WI38 (cell line): ENCODE measurements around the gene IBTK.
"Not testable (repeated sequence)": the region's sequence is repeated elsewhere in the genome, so short reads cannot be mapped to it uniquely, and the experiment has no call there.

Experiments
- H3K4me3 ChIP-seq: 2 replicates; pipeline ENCODE4 v1.5.1; 2011; ENCODE audit warnings: low read depth, mild to moderate bottlenecking, control low read depth, low read length
- CTCF ChIP-seq: IDR thresholded peaks from 2 replicates; pipeline ENCODE4 v1.5.1; 2012; ENCODE audit warnings: low read depth, mild to moderate bottlenecking, control low read depth, low read length

IBTK gene

GRCh38 chr6:82211326-82211725 lies 36.2 kb downstream of the IBTK start:
- TF ChIP-seq CTCF: no peak
- no peak overlapping the region for H3K4me3 ChIP-seq

DNA sequence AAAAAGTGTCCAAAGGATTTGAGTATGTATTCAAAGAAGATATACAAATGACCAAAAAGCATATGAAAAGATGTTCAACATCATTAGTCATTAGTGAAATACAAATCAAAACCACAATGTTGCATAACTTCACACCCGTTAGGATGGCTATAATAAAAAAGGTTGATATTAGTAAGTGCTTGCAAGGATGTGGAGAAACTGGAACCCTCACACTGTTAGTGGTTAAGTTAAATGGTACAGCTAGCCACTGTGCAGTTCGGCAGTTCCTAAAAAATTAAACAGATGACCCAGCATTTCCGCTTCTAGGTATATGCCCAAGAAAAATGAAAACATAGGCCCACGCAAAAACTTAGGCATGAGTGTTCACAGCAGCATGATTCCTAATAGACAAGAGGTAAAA lies 38.6 kb downstream of the IBTK start:
- no peak overlapping the region for H3K4me3 ChIP-seq

GRCh38 chr6:82205930-82206392 lies 41.6 kb downstream of the IBTK start:
- no peak for TF ChIP-seq CTCF
- no peak overlapping the region for H3K4me3 ChIP-seq

More for the DNA sequence above, 38.6 kb downstream of the IBTK start:
- TF ChIP-seq CTCF: no peak

GRCh38 chr6:82204020-82204419 lies 43.5 kb downstream of the IBTK start:
- no peak overlapping the region for H3K4me3 ChIP-seq

DNA sequence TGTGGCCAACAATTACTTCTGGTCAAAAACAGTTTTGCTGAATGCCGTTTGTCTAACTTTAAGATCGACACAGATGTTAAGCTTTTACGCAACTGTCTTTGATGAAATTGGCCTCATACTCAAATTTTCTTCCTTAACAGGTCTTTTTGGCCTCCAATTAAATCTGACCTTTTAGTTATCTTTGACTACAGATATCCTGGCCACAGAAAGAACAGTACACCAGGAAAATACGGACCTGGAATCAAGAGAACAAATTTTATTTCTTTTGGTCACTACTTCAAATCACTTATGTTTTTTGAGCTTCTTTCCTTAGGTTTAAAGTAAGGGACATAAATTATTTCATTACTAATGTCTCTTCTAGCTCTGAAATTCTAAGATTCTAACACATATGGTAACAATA lies 49.8 kb downstream of the IBTK start:
- H3K4me3 ChIP-seq: no peak overlapping the region
- TF ChIP-seq CTCF: no peak

More at GRCh38 chr6:82204020-82204419, 43.5 kb downstream of the IBTK start:
- no peak for TF ChIP-seq CTCF

GRCh38 chr6:82197245-82197644 lies 50.3 kb downstream of the IBTK start:
- H3K4me3 ChIP-seq: not testable (repeated sequence)

- TF ChIP-seq CTCF: no peak
- no peak overlapping the region for H3K4me3 ChIP-seq
Measured at GRCh38 chr6:82196161-82196560, 51.4 kb downstream of the IBTK start.

GRCh38 chr6:82195619-82196018 lies 51.9 kb downstream of the IBTK start:
- H3K4me3 ChIP-seq: no peak overlapping the region
- TF ChIP-seq CTCF: no peak
